ENCODE measurements around the gene SLC1A7. TPM values are rescaled to one million over a fixed set of nuclear protein-coding genes. Genes with fewer than 3 reads are reported as not detected.

Gene SLC1A7
- total and polyA plus RNA-seq, 2 of the 13 experiments (the other 11 are each of a cell fraction or from before 2014, with no cell fraction given): 0.04 to 2.0 TPM

DNA sequence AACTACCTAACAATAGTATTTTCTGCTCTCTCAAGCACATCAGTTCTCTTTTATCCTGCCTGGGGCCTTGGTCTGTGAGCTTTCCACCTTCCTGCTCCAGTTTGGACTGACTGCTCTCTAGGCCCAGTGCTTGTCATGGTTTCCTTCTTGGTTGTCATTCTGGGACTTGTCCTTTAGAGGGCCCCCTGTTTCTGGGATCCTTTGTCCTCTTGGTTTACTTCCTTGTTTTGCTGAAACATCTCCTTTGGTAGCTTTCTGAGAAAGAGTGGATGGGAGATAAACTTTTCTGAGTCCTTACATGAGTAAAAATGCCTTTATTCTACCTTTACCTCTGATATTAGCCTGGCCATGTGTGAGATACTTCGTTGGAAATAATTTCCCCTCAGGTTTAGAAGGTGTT is 4.7 kb downstream of the SLC1A7 start (continued):
- no peak for TF ChIP-seq SUZ12 (IDR thresholded peaks at IDR 0.05; ENCODE audit: low read depth, low read length)
- TF ChIP-seq SETDB1 (CRISPR knock-in tag; IDR thresholded peaks at IDR 0.05; ENCODE audit: borderline replicate concordance): peak; percentile 91; the same call in 1 of the 2 replicates
- 0 out of 2 replicates have a peak, but pooled peaks have one; percentile 38 for TF ChIP-seq HDAC2 (CRISPR knock-in tag; IDR thresholded peaks at IDR 0.05)
- TF ChIP-seq KDM1A (CRISPR knock-in tag; IDR thresholded peaks at IDR 0.05): 0 out of 2 replicates have a peak, but pooled peaks have one; percentile 35
- no peak for TF ChIP-seq POLR2AphosphoS2 (IDR thresholded peaks at IDR 0.05; ENCODE audit: low read depth, low read length)
- peak; percentile 61; the same call in 1 of the 2 replicates for TF ChIP-seq ZMYM2 (CRISPR knock-in tag; IDR thresholded peaks at IDR 0.05)
- peak; percentile 59; the same call in 1 of the 2 replicates for TF ChIP-seq SMC3 (IDR thresholded peaks at IDR 0.05; ENCODE audit: low read length)
- TF ChIP-seq, protein P1, sequence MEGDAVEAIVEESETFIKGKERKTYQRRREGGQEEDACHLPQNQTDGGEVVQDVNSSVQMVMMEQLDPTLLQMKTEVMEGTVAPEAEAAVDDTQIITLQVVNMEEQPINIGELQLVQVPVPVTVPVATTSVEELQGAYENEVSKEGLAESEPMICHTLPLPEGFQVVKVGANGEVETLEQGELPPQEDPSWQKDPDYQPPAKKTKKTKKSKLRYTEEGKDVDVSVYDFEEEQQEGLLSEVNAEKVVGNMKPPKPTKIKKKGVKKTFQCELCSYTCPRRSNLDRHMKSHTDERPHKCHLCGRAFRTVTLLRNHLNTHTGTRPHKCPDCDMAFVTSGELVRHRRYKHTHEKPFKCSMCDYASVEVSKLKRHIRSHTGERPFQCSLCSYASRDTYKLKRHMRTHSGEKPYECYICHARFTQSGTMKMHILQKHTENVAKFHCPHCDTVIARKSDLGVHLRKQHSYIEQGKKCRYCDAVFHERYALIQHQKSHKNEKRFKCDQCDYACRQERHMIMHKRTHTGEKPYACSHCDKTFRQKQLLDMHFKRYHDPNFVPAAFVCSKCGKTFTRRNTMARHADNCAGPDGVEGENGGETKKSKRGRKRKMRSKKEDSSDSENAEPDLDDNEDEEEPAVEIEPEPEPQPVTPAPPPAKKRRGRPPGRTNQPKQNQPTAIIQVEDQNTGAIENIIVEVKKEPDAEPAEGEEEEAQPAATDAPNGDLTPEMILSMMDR (CRISPR knock-in tag; IDR thresholded peaks at IDR 0.05): peak; percentile 58

DNA sequence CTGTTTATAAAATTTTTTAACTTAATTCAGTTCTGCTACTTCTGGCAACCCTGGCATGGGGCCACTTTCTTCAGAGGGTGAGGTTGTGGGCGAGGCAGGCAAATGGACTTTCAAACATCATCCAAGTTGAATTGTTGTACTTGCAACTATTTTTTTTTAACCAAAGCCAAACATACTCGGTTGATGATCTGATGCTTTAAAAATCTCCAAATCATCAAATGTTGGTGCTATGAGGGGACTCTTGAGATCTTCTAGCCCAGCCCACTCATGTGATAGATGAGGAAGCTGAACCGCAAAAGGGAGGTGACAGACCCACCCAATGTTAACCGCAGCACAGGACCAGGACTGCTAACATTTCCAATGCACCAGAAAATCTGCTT is 6.7 kb downstream of the SLC1A7 start:
- BruUV-seq (replicated peaks): no TSS peak
- no peaks in the 10 kb centered on the region; a peak in 1 of 5 replicates for H3K27me3 ChIP-seq (ENCODE audit: control insufficient read depth in 1 of 2, insufficient read depth in 2 of 2, low read length in 2 of 2)
- H3K36me3 ChIP-seq (replicated peaks in 1 of 2; ENCODE audit: control insufficient read depth in 1 of 2, insufficient read depth in 2 of 2, low read length in 2 of 2): no peaks in the 10 kb centered on the region
- ATAC-seq (no peak), FAIRE-seq (no peak), DNase-seq (ENCODE audit: low spot score) (no peak)
- no peak overlapping the region for H3K27ac ChIP-seq (ENCODE audit: extremely low read length, insufficient read depth, low read length)
- H4K20me1 ChIP-seq (ENCODE audit: insufficient read depth, low read length): no peaks in the 10 kb centered on the region
- no peak overlapping the region for H3K4me2 ChIP-seq (ENCODE audit: low read depth, low read length)
- no peak overlapping the region for H3K4me3 ChIP-seq (replicated peaks in 1 of 3; ENCODE audit: insufficient read depth in 1 of 3, low read depth in 2 of 3, low read length in 3 of 3)
- no peak overlapping the region for H3K9ac ChIP-seq (ENCODE audit: insufficient read depth, low read depth, low read length)
- POLR2A ChIA-PET: interaction anchor here (0.8 to 1.4 kb wide), 2 partner anchors 10 to 48 kb away, joined by 3 to 4 read pairs; no protein-coding TSS in a partner anchor
- no peaks in the 10 kb centered on the region for H3K79me2 ChIP-seq (ENCODE audit: insufficient read depth, low read length)
- 40% methylated on average over 4 of the region's 4 CpGs for WGBS (ENCODE audit: low lambda C conversion rate)
- H3K4me1 ChIP-seq (ENCODE audit: insufficient read depth, low read length): peaks cover 67% of the 10 kb centered on the region
- CTCF ChIA-PET (ENCODE audit: low intra/inter-chr PET ratio, low total read pairs): no interaction called here
- in situ Hi-C loops (cut with HindIII; ENCODE audit: extremely low pct_ligation_motif_present, low pct_unique_long_range_greater_than_20kb): no loop called here
- H3K9me3 ChIP-seq (ENCODE audit: low read length): peaks cover 7% of the 10 kb centered on the region
- no peak overlapping the region for H2AFZ ChIP-seq (ENCODE audit: low read length)
- intact Hi-C loops (cut with micrococcal nuclease; ENCODE audit: unreplicated experiment): no loop called here
- TF ChIP-seq, protein P2, sequence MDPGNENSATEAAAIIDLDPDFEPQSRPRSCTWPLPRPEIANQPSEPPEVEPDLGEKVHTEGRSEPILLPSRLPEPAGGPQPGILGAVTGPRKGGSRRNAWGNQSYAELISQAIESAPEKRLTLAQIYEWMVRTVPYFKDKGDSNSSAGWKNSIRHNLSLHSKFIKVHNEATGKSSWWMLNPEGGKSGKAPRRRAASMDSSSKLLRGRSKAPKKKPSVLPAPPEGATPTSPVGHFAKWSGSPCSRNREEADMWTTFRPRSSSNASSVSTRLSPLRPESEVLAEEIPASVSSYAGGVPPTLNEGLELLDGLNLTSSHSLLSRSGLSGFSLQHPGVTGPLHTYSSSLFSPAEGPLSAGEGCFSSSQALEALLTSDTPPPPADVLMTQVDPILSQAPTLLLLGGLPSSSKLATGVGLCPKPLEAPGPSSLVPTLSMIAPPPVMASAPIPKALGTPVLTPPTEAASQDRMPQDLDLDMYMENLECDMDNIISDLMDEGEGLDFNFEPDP (CRISPR knock-in tag; conservative IDR thresholded peaks at IDR 0.05): no peak
- TF ChIP-seq, protein P3, sequence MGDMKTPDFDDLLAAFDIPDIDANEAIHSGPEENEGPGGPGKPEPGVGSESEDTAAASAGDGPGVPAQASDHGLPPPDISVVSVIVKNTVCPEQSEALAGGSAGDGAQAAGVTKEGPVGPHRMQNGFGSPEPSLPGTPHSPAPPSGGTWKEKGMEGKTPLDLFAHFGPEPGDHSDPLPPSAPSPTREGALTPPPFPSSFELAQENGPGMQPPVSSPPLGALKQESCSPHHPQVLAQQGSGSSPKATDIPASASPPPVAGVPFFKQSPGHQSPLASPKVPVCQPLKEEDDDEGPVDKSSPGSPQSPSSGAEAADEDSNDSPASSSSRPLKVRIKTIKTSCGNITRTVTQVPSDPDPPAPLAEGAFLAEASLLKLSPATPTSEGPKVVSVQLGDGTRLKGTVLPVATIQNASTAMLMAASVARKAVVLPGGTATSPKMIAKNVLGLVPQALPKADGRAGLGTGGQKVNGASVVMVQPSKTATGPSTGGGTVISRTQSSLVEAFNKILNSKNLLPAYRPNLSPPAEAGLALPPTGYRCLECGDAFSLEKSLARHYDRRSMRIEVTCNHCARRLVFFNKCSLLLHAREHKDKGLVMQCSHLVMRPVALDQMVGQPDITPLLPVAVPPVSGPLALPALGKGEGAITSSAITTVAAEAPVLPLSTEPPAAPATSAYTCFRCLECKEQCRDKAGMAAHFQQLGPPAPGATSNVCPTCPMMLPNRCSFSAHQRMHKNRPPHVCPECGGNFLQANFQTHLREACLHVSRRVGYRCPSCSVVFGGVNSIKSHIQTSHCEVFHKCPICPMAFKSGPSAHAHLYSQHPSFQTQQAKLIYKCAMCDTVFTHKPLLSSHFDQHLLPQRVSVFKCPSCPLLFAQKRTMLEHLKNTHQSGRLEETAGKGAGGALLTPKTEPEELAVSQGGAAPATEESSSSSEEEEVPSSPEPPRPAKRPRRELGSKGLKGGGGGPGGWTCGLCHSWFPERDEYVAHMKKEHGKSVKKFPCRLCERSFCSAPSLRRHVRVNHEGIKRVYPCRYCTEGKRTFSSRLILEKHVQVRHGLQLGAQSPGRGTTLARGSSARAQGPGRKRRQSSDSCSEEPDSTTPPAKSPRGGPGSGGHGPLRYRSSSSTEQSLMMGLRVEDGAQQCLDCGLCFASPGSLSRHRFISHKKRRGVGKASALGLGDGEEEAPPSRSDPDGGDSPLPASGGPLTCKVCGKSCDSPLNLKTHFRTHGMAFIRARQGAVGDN (CRISPR knock-in tag; IDR thresholded peaks at IDR 0.05): no peak
- TF ChIP-seq, protein P4, sequence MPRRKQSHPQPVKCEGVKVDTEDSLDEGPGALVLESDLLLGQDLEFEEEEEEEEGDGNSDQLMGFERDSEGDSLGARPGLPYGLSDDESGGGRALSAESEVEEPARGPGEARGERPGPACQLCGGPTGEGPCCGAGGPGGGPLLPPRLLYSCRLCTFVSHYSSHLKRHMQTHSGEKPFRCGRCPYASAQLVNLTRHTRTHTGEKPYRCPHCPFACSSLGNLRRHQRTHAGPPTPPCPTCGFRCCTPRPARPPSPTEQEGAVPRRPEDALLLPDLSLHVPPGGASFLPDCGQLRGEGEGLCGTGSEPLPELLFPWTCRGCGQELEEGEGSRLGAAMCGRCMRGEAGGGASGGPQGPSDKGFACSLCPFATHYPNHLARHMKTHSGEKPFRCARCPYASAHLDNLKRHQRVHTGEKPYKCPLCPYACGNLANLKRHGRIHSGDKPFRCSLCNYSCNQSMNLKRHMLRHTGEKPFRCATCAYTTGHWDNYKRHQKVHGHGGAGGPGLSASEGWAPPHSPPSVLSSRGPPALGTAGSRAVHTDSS (CRISPR knock-in tag; conservative IDR thresholded peaks at IDR 0.05): no peak
- TF ChIP-seq HNRNPK (IDR thresholded peaks at IDR 0.05; ENCODE audit: low read depth, low read length, poor library complexity, severe bottlenecking): no peak
- no peak for TF ChIP-seq ZBTB20 (CRISPR knock-in tag; IDR thresholded peaks at IDR 0.05; ENCODE audit: borderline replicate concordance, low read depth)
- TF ChIP-seq, protein P5, sequence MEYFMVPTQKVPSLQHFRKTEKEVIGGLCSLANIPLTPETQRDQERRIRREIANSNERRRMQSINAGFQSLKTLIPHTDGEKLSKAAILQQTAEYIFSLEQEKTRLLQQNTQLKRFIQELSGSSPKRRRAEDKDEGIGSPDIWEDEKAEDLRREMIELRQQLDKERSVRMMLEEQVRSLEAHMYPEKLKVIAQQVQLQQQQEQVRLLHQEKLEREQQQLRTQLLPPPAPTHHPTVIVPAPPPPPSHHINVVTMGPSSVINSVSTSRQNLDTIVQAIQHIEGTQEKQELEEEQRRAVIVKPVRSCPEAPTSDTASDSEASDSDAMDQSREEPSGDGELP (IDR thresholded peaks at IDR 0.05; ENCODE audit: borderline replicate concordance, low read depth): no peak

All from HepG2 (cell line).